ENCODE measurements around the gene IMPACT. TPM values are rescaled to one million over a fixed set of nuclear protein-coding genes. Genes with fewer than 3 reads are reported as not detected.

The IMPACT gene
- polyA plus RNA-seq, 2 of the 4 experiments (the other 2 are of a cell fraction) = 10.9 to 27.1 TPM

- Histone ChIP-seq H3K4me2 (no peak overlapping the region), H3K27ac (no peak overlapping the region), H3K4me3 (no peak overlapping the region), H3K4me1 (no peaks in the 10 kb centered on the region), H3K9me3 (no peaks in the 10 kb centered on the region)
- WGBS (ENCODE audit: missing lambda C conversion rate) = 94% methylated on average over 2 of the region's 2 CpGs
- ATAC-seq (no peak), DNase-seq (ENCODE audit: low read depth in 1 of 2, low spot score in 1 of 2) (no peak), FAIRE-seq (no peak)
- POLR2A ChIA-PET = no interaction called here
- CTCF ChIA-PET = interaction anchor here (1.2 to 1.4 kb wide), 2 partner anchors 10 to 45 kb away, joined by 3 to 4 read pairs; no protein-coding TSS in a partner anchor
- no peak for TF ChIP-seq RARB (CRISPR knock-in tag; IDR thresholded peaks at IDR 0.05)
- no peak for TF ChIP-seq ZSCAN20 (CRISPR knock-in tag; IDR thresholded peaks at IDR 0.05)
- TF ChIP-seq, protein P1, sequence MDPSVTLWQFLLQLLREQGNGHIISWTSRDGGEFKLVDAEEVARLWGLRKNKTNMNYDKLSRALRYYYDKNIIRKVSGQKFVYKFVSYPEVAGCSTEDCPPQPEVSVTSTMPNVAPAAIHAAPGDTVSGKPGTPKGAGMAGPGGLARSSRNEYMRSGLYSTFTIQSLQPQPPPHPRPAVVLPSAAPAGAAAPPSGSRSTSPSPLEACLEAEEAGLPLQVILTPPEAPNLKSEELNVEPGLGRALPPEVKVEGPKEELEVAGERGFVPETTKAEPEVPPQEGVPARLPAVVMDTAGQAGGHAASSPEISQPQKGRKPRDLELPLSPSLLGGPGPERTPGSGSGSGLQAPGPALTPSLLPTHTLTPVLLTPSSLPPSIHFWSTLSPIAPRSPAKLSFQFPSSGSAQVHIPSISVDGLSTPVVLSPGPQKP (IDR thresholded peaks at IDR 0.05; ENCODE audit: low read depth, low read length) = no peak
- no peak for TF ChIP-seq HDAC2 (IDR thresholded peaks at IDR 0.05)
- no peak for TF ChIP-seq NPAS2 (CRISPR knock-in tag; IDR thresholded peaks at IDR 0.05; ENCODE audit: borderline replicate concordance)
- TF ChIP-seq JUN (IDR thresholded peaks at IDR 0.05) = no peak
- TF ChIP-seq JUNB (IDR thresholded peaks at IDR 0.05) = no peak
- TF ChIP-seq MAFK (IDR thresholded peaks at IDR 0.05; ENCODE audit: partially characterized antibody) = no peak
- no peak for TF ChIP-seq CBX8 (IDR thresholded peaks at IDR 0.05)
- TF ChIP-seq EHF (CRISPR knock-in tag; IDR thresholded peaks at IDR 0.05) = no peak
- no peak for TF ChIP-seq EP300 (IDR thresholded peaks at IDR 0.05)
- no peak for TF ChIP-seq BCL3 (IDR thresholded peaks at IDR 0.05)
- no peak for TF ChIP-seq POLR2AphosphoS2 (conservative IDR thresholded peaks at IDR 0.05; ENCODE audit: low read length)
- no peak for TF ChIP-seq E2F6 (IDR thresholded peaks at IDR 0.05; ENCODE audit: borderline replicate concordance, low read depth)
- TF ChIP-seq, protein P2, sequence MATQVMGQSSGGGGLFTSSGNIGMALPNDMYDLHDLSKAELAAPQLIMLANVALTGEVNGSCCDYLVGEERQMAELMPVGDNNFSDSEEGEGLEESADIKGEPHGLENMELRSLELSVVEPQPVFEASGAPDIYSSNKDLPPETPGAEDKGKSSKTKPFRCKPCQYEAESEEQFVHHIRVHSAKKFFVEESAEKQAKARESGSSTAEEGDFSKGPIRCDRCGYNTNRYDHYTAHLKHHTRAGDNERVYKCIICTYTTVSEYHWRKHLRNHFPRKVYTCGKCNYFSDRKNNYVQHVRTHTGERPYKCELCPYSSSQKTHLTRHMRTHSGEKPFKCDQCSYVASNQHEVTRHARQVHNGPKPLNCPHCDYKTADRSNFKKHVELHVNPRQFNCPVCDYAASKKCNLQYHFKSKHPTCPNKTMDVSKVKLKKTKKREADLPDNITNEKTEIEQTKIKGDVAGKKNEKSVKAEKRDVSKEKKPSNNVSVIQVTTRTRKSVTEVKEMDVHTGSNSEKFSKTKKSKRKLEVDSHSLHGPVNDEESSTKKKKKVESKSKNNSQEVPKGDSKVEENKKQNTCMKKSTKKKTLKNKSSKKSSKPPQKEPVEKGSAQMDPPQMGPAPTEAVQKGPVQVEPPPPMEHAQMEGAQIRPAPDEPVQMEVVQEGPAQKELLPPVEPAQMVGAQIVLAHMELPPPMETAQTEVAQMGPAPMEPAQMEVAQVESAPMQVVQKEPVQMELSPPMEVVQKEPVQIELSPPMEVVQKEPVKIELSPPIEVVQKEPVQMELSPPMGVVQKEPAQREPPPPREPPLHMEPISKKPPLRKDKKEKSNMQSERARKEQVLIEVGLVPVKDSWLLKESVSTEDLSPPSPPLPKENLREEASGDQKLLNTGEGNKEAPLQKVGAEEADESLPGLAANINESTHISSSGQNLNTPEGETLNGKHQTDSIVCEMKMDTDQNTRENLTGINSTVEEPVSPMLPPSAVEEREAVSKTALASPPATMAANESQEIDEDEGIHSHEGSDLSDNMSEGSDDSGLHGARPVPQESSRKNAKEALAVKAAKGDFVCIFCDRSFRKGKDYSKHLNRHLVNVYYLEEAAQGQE (IDR thresholded peaks at IDR 0.05) = no peak
- no peak for TF ChIP-seq CEBPB (IDR thresholded peaks at IDR 0.05)
- no peak for TF ChIP-seq ESRRA (IDR thresholded peaks at IDR 0.05; ENCODE audit: borderline replicate concordance, low read length)
- no peak for TF ChIP-seq ATOH8 (CRISPR knock-in tag; IDR thresholded peaks at IDR 0.05; ENCODE audit: low read depth)
- no peak for TF ChIP-seq CTCF (IDR thresholded peaks at IDR 0.05)
Measured at GRCh38 chr18:24443870-24444269, 17.4 kb downstream of the IMPACT start.
